Lung (tissue), 12 donors: Measurements from ENCODE around the gene SLC5A10. TPM values are rescaled to one million over a fixed set of nuclear protein-coding genes. Genes with fewer than 3 reads are reported as not detected.

ENCODE experiments used
- ATAC-seq: fragments of 200-7000 bp; cut with Tn5 transposase; one replicate; pipeline ENCODE4 v1.9.1; 2020; ENCODE audit warnings: moderate number of reproducible peaks; ENCODE audit not compliant: insufficient read depth, low FRiP score
- DNase-seq, 3 donors: peaks; one replicate each; pipeline ENCODE4 v3.0.0-alpha.2; 2013 to 2017
- H3K27ac ChIP-seq, 2 donors: one replicate each; pipeline ENCODE4 v1.5.1; 2013; ENCODE audit warnings: mild to moderate bottlenecking in 2 of 2, moderate library complexity in 2 of 2, control low read depth in 1 of 2, inconsistent platforms in 1 of 2, low read depth in 1 of 2, low read length in 1 of 2
- H3K27me3 ChIP-seq, 3 donors: one replicate each; pipeline ENCODE4 v1.5.1; 2013; ENCODE audit warnings: low read length in 2 of 3; ENCODE audit not compliant: control insufficient read depth in 3 of 3, insufficient read depth in 3 of 3
- H3K36me3 ChIP-seq, 4 donors: one replicate each; pipeline ENCODE4 v1.5.1; 2013; ENCODE audit warnings: low read length in 4 of 4, mild to moderate bottlenecking in 1 of 4, moderate library complexity in 1 of 4; ENCODE audit not compliant: control insufficient read depth in 4 of 4, insufficient read depth in 4 of 4
- H3K4me1 ChIP-seq, 5 donors: one replicate each; pipeline ENCODE4 v1.5.1; 2013; ENCODE audit warnings: low read length in 5 of 5, mild to moderate bottlenecking in 2 of 5, moderate library complexity in 1 of 5; ENCODE audit not compliant: control insufficient read depth in 5 of 5, insufficient read depth in 5 of 5
- H3K4me3 ChIP-seq: one replicate; pipeline ENCODE4 v1.5.1; 2013; ENCODE audit warnings: mild to moderate bottlenecking, control low read depth, moderate library complexity
- H3K9ac ChIP-seq, 2 donors: one replicate each; pipeline ENCODE4 v1.5.1; 2013; ENCODE audit warnings: low read length in 2 of 2, control low read depth in 1 of 2; ENCODE audit not compliant: insufficient read depth in 1 of 2
- H3K9me3 ChIP-seq, 4 donors: one replicate each; pipeline ENCODE4 v1.5.1; 2013; ENCODE audit warnings: low read length in 3 of 4, mild to moderate bottlenecking in 1 of 4, moderate library complexity in 1 of 4; ENCODE audit not compliant: control insufficient read depth in 4 of 4, insufficient read depth in 3 of 4
- WGBS, 2 donors: extraction: QIAGEN DNeasy Blood & Tissue Kit; methylation state at CpG; one replicate each; pipeline ENCODE4 v1.1.7; 2013; 5-methylcytosine and 5-hydroxymethylcytosine counted together
- polyA plus RNA-seq, 2 donors: library from polyadenylated mRNA; stranded (reverse); fragments of 200-250 nt; gene quantifications; one replicate each; pipeline ENCODE4 v1.2.1, GENCODE V29; 2013
- total RNA-seq, 2 donors: library from RNA; depleted of rRNA in 1 of 2; stranded (reverse); fragments of >200 nt in 1 of 2; gene quantifications; one replicate each; pipeline ENCODE4 v1.2.1, GENCODE V29; 2014 to 2021
- TF ChIP-seq, protein P1 (sequence below): IDR thresholded peaks from 2 replicates; pipeline ENCODE4 v1.5.1; 2012; ENCODE audit warnings: mild to moderate bottlenecking; ENCODE audit errors: control extremely low read depth, extremely low read depth
- donor health status: control.
- donor health status: control.
- donor health status: Bipolar disorder and iron deficiency.
- donor health status: healthy.
- donor health status: DM: yes; HTN: yes; CAD: no.

The SLC5A10 gene
- total and polyA plus RNA-seq, 4 donors: 0.09 to 0.31 (median 0.21) TPM

DNA sequence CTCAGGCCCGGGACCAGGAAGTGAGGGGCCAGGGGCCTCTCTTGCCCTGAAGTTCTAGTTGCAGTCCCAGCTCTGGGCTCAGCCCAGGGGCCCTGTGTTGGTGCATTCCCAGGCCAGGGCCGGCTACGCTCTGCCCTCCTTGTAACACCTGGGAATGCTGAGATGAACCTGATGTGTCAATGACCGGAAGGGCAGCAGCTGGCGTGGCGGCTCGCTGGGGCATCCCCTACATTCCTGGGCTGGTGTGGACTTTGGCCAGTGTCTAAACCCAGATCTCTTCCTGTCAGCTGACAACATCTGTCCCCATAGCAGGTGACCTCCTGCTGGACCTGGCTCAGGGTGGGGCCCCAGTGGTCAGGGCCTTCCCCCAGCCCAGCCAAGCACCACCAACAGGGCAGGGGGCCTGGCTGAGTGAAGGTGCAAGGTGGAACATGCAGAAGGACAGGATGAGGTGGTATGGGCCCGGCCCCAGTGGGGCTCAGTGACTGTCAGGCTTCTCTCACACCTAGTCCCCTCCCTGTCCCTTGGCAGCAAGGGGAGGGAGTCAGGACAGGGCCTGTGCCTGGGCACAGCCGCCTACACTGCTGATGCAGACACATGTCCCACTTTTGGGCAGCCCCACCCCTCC is 36.7 kb downstream of the SLC5A10 start:
- no peak for DNase-seq
- TF ChIP-seq, protein P1, sequence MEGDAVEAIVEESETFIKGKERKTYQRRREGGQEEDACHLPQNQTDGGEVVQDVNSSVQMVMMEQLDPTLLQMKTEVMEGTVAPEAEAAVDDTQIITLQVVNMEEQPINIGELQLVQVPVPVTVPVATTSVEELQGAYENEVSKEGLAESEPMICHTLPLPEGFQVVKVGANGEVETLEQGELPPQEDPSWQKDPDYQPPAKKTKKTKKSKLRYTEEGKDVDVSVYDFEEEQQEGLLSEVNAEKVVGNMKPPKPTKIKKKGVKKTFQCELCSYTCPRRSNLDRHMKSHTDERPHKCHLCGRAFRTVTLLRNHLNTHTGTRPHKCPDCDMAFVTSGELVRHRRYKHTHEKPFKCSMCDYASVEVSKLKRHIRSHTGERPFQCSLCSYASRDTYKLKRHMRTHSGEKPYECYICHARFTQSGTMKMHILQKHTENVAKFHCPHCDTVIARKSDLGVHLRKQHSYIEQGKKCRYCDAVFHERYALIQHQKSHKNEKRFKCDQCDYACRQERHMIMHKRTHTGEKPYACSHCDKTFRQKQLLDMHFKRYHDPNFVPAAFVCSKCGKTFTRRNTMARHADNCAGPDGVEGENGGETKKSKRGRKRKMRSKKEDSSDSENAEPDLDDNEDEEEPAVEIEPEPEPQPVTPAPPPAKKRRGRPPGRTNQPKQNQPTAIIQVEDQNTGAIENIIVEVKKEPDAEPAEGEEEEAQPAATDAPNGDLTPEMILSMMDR: no peak

DNA sequence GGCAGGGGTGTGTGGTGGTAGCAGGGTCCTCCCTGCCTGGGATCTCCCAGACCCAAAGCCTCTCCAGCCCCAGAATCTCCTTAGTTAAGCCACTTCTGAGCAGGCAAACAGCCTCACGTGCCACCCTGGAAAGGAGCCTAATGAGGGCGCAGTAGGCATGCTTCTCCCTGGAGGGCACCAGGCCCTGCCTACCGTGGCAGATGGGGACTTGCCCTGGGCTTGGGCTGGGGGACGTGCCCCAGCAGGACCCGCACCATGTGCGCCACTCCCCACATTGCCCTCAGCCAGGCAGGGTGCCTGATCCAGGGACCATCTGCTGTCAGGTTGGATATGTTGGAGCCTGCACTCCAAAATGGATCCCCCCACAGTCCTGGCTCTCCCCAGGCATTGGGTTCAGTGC is 38.4 kb downstream of the SLC5A10 start:
- Histone ChIP-seq H3K27me3 (no peaks in the 10 kb centered on the region), H3K4me3 (no peak overlapping the region), H3K27ac (no peak overlapping the region), H3K9ac (no peak overlapping the region), H3K4me1 (peaks cover 0 to 20% (median 4%) of the 10 kb centered on the region in 5 donors), H3K36me3 (peaks cover 0 to 3% (median 0%) of the 10 kb centered on the region in 4 donors), H3K9me3 (peaks cover 0 to 4% (median 0%) of the 10 kb centered on the region in 4 donors)
- DNase-seq (no peak), ATAC-seq (no peak)
- TF ChIP-seq, protein P1: no peak
- WGBS, 2 donors: 91 to 92% methylated on average over 6 of the region's 6 CpGs

More for the DNA sequence above, 36.7 kb downstream of the SLC5A10 start:
- Histone ChIP-seq H3K9me3 (no peaks in the 10 kb centered on the region), H3K4me3 (no peak overlapping the region), H3K9ac (no peak overlapping the region), H3K27me3 (no peaks in the 10 kb centered on the region), H3K4me1 (peaks cover 0 to 16% (median 2%) of the 10 kb centered on the region in 5 donors), H3K27ac (no peak overlapping the region), H3K36me3 (peaks cover 0 to 3% (median 0%) of the 10 kb centered on the region in 4 donors)
- no peak for ATAC-seq
- 84 to 90% methylated on average over 9 of the region's 9 CpGs for WGBS, 2 donors

GRCh38 chr17:18991531-18992315 is 39.8 kb downstream of the SLC5A10 start:
- Histone ChIP-seq H3K36me3 (peaks cover 0 to 2% (median 0%) of the 10 kb centered on the region in 4 donors), H3K9ac (no peak overlapping the region), H3K4me1 (peaks cover 0 to 20% (median 4%) of the 10 kb centered on the region in 5 donors), H3K27me3 (no peaks in the 10 kb centered on the region), H3K27ac (no peak overlapping the region), H3K4me3 (no peak overlapping the region), H3K9me3 (peaks cover 0 to 4% (median 0%) of the 10 kb centered on the region in 4 donors)
- no peak for DNase-seq
- TF ChIP-seq, protein P1: no peak
- 94 to 95% methylated on average over 20 of the region's 20 CpGs for WGBS, 2 donors
- no peak for ATAC-seq
